RWPE1 (cell line): Measurements from ENCODE around the gene ABO.

Experiments used
- CTCF ChIA-PET: fragments of 350-600 bp; sonication (Branson Sonifier 250); formaldehyde crosslinking; extraction: SDS; loops from one replicate; lab custom pipeline; 2021; lab: Yijun Ruan, JAX
- POLR2A ChIA-PET: fragments of 400-600 bp; formaldehyde crosslinking; extraction: SDS; loops from one replicate; lab custom pipeline; 2020; ENCODE audit warnings: antibody characterized with exemption; ENCODE audit not compliant: low non-redundant PET; lab: Yijun Ruan, JAX
- DNase-seq: peaks from one replicate; pipeline ENCODE4 v3.0.0; 2012; ENCODE audit warnings: low spot score
- H3K27ac ChIP-seq: fragments of 450-650 bp; 2 replicates; pipeline ENCODE4 v1.5.1; 2017
- TF ChIP-seq, protein P1 (sequence below): fragments of 450-650 bp; conservative IDR thresholded peaks from 2 replicates; pipeline ENCODE4 v1.5.1; 2017; ENCODE audit warnings: low read depth, mild to moderate bottlenecking

The ABO gene

DNA sequence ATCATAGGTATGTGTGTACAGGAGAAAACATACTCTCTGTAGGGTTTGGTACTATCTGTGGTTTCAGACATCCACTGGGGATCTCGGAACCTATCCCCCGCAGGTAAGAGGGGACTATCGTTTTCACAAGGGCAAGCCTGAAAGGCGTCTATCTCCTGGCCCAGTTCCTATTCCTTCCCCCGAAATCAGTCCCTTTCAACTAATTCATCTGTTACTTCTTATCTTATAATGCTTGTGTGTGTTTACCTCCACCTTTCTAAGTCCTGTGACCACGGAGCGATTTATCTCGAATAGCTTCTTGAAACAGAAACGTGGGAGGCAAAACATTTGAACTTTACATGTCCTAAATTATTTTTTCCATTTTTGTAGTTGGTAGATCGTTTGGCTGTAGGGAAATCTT lies 11.4 kb downstream of the ABO start:
- H3K27ac ChIP-seq, result no peak overlapping the region
- TF ChIP-seq, protein P1, sequence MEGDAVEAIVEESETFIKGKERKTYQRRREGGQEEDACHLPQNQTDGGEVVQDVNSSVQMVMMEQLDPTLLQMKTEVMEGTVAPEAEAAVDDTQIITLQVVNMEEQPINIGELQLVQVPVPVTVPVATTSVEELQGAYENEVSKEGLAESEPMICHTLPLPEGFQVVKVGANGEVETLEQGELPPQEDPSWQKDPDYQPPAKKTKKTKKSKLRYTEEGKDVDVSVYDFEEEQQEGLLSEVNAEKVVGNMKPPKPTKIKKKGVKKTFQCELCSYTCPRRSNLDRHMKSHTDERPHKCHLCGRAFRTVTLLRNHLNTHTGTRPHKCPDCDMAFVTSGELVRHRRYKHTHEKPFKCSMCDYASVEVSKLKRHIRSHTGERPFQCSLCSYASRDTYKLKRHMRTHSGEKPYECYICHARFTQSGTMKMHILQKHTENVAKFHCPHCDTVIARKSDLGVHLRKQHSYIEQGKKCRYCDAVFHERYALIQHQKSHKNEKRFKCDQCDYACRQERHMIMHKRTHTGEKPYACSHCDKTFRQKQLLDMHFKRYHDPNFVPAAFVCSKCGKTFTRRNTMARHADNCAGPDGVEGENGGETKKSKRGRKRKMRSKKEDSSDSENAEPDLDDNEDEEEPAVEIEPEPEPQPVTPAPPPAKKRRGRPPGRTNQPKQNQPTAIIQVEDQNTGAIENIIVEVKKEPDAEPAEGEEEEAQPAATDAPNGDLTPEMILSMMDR, result no peak
- ChIA-PET CTCF (no interaction called here), POLR2A (no interaction called here)
- no peak for DNase-seq

DNA sequence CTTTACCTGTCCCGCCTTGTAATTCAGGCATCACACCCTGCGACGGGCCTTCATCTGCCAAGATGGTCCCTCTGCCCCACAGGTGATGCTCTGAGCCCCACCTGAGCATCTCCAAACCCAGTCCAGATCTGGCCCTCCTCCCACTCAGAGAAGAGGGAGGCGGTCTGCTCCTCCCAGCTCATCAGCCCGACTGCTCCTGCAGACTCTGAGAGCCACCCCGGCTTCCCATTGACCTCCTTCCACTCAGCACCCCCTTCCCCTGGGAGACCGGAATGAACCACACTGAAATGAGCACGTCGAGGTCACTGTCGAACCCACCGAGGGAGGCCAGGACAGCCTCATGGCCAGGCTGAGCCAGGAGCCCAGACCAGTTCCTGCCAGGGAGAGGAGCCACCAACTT lies 12.8 kb downstream of the ABO start:
- POLR2A ChIA-PET, result no interaction called here
- no peak overlapping the region for H3K27ac ChIP-seq
- CTCF ChIA-PET, result no interaction called here
- TF ChIP-seq, protein P1, result no peak
- DNase-seq, result no peak

DNA sequence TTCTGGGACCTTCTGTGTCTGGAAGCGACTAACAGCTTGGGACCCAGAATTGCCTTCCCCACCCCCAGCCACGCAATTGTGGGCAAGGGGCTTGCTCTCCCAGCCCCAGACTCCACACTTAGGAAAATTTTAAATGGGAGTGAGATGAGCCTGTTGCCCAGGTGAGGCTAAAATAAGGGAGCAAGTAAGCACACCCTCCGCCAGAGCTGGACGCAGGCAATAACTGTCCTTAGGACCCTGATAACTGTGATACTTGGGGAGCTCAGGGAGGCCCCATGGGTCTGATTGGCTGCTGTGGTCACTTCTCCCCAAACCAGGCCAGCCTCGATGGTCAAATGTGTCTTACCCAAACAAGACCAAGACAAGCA lies 13.3 kb downstream of the ABO start:
- H3K27ac ChIP-seq, result no peak overlapping the region
- no peak for DNase-seq
- TF ChIP-seq, protein P1, result no peak
- CTCF ChIA-PET, result no interaction called here
- POLR2A ChIA-PET, result no interaction called here

DNA sequence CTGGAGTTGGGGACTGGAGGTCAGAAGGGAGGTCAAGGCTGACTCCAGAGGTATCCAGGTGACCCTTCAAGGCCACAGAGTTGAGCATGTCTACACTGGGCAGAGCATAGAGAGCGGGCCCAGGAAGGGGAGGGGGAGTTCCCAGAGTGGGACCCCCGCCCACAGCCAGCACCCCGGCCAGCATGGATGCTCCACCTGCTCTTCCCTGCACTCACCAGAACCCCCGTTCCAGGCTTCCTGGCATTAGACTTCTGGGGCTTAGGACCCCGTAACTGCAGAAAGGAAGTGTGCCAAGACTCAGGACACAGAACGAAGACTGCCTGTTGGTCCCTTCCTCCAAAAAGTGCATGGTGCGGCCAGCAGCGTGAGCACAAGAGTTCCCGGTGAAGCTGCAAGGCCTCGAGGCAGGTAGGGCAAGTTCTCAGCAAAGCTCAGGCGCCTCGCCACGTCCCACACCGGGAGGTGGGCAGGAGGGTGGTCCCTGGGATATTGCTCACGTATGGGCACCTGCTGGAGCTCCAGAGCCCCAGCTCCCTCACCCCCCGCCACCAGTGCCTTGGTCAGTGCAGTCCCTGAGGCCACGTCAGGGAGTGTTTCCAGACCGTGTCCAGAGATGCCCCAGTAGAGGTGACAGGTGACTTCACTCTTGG lies 13.8 kb downstream of the ABO start:
- POLR2A ChIA-PET, result no interaction called here
- H3K27ac ChIP-seq, result no peak overlapping the region
- CTCF ChIA-PET, result no interaction called here
- no peak for DNase-seq
- TF ChIP-seq, protein P1, result no peak

DNA sequence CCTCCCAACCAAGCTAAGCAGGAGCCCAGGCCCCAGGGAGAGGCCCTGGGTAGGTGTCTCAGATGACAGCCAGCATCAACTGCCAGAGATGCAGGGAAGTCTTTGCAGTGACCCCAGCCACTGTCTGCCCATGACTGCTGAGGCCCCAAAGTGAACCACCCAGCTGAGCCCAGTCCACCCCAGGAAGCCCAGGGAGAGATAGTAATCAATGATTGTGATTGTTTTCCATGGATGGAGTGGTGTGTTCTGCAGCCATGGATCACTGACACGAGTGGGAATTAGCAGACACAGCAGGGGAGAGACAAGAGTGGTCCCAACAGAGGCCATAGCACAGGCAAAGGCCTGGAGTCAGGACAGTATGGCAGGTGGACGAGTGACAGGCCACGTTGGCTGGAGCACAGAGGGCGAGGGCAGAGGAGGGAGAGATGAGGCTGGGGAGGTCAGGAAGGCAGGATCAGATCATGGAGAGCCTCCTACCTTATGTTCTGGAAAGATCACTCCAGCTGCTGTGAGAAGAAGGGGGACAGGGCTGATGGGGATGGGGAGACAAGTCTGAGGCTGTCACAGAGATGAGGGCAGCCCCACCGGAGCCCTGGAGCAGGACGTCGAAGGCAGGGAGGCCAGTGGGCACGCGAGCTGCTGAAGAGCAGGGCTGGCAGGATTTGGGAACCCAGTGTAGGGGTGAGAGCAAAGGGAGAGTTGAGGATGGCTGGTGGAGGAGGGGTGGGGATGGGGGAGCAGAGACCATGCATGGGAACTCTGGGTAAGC lies 14.5 kb downstream of the ABO start:
- TF ChIP-seq, protein P1, result no peak
- no peak for DNase-seq
- no peak overlapping the region for H3K27ac ChIP-seq
- ChIA-PET POLR2A (no interaction called here), CTCF (no interaction called here)

DNA sequence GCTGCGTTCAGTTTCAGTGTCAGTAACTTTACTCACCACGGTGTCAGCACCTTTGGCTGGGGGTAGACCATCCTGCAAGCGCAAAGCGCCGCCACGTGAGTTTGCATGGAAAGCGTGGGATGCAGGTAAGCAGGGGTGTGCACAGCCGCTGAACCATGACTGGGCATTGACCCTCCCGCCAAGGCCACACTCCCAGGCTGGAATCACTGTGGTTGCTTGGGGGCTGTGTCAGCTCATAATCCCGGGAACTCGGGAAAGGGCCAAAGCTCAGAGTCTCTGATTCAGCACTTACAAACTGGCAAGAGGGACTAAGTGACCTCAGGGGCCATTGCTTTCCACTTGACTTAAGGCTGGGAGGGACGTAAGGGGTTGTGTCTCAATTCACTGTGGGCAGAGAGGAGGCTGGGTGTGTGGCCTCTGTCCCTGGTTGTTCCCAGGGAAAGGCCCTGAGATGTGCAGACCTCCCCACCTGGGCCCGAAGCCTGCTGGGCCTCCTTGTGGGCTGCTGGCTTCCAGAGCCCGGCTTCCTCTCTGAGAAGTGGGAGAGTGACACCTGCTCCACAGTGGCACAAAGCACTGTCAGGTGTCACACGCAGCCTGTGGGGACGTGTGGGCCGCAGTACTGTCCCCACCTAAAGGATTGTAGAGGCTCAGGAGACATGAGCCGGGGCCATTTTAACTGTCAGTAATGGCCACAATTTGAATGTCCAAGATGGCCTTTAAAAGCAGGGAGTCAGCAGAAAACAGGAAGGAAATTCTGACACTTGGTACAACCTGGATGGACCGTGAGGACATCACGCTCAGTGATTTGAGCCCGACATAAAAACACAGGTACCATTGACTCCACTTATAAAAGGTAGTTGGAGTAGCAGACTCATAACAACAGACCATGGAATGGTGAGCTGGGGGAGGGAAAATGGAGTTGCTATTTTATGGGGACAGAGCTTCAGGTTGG lies 16.7 kb downstream of the ABO start:
- ChIA-PET CTCF (interaction anchor here (0.6 to 1.0 kb wide), 4 partner anchors 17 to 210 kb away, joined by 3 to 5 read pairs (median 3); partner anchors contain the start of gene ABO), POLR2A (no interaction called here)
- TF ChIP-seq, protein P1, result no peak
- H3K27ac ChIP-seq, result no peak overlapping the region
- DNase-seq, result no peak
